ENCODE measurements around the gene KCTD2.

The KCTD2 gene

DNA sequence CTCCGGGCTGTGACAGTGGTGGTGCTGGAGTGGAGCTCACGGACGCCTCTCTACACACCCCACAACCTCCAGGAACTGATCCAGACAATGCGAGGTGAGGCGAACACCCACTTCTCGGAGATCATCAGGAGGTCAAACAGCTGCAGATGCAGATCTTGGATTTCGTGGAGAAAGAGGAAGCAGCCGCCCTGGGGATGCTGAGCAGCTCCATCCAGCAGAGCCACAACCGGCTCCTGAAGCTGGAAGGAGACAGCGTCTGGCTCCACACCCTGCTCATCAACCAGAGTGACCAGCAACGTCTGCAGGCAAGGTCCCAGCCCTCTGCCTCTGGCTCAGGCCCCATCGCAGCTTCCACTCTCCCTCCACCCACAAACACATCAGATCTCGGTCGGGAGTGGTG, 27.5 kb downstream of the KCTD2 start:
- Histone ChIP-seq H3K36me3 (no peaks in the 10 kb centered on the region), H3K4me3 (ENCODE audit: low read depth, low read length) (no peak overlapping the region), H3K4me1 (peaks cover 11% of the 10 kb centered on the region), H3K27me3 (no peaks in the 10 kb centered on the region), H3K9me3 (no peaks in the 10 kb centered on the region)
- no peak for TF ChIP-seq CTCF (IDR thresholded peaks at IDR 0.05; ENCODE audit: low read depth, low read length)
- no peak for DNase-seq

DNA sequence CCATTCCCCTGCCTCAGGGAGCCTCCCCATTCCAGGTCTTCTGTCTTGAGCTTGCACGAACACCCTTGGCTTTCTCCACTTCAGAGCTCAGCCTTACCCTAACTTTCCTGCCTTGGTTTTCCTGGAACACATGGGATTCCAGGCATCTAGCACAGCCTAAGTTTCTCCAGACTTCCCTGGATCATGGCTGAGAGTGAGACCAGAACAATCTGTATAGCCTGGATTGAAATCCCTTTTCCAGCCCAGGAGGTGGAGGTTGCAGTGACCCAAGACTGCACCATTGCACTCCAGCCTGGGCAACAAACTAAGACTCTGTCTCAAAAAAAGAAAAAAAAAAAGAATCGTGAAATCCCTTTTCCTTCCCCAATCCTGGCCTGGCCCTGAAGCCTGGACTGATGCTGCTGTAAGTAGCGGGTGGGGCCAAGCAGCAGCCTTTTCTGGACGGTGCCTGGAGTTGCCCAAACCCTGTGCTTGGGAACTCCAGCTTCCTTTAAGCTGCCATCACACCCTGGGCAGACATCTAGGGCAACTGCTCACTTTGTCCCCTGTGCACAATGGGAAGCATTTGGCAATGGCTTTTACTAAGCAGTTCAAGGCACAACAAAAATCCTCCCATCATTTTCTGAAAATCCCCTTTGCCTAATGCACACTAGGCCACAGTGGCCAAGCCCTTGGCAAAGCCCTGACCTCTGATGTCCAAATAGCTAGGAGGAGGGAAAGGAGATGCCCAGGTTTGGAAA, 28.7 kb downstream of the KCTD2 start:
- Histone ChIP-seq H3K36me3 (no peaks in the 10 kb centered on the region), H3K4me3 (ENCODE audit: low read depth, low read length) (no peak overlapping the region), H3K9me3 (no peaks in the 10 kb centered on the region), H3K4me1 (peaks cover 11% of the 10 kb centered on the region), H3K27me3 (no peaks in the 10 kb centered on the region)
- DNase-seq = no peak
- TF ChIP-seq CTCF (IDR thresholded peaks at IDR 0.05; ENCODE audit: low read depth, low read length) = no peak

GRCh38 chr17:75077072-75077495, 30.1 kb downstream of the KCTD2 start:
- H3K4me3 ChIP-seq (ENCODE audit: low read depth, low read length) = no peak overlapping the region
- H3K4me1 ChIP-seq = peaks cover 11% of the 10 kb centered on the region
- DNase-seq = no peak
- no peak for TF ChIP-seq CTCF (IDR thresholded peaks at IDR 0.05; ENCODE audit: low read depth, low read length)
- H3K27me3 ChIP-seq = no peaks in the 10 kb centered on the region
- H3K36me3 ChIP-seq = no peaks in the 10 kb centered on the region
- no peaks in the 10 kb centered on the region for H3K9me3 ChIP-seq

DNA sequence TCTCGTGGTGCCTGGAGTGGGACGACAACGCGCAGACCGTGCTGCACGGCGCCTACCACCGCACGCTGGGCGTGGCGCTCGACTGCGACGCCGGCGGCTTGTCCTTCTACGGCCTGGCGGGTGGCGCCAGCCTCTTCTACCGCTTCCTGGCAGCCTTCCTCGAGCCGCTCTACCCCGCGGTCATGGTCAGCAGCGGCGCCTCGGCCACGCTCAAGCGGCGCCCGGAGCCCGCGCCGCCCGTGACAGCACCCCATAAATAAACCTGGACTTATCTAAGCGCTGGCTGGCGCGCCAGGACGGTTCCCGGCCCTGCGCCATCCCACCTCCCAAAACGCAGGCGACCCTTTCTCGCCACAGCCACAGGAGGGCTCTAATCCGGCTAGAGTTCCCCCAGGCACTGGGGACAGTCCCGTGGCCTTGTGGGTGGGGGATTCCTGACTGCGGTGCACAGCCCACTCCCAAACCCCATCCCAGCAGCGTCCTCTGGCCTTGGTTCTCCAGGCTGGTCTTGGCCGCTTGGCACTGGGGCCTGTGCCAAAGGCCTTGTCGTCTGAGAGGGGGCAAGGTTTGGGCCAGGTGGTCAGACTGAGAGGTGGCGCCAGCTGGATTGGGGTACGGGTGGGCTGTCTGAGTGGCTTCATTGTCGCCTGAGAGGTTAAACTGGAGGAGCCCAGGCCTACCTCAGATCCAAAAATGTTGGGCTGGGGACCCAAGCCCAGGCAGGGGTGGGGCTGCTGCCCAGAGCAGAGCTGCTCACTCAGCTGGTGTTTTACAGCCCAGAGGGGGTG, 30.7 kb downstream of the KCTD2 start:
- Histone ChIP-seq H3K4me3 (ENCODE audit: low read depth, low read length) (no peak overlapping the region), H3K9me3 (no peaks in the 10 kb centered on the region), H3K36me3 (no peaks in the 10 kb centered on the region), H3K27me3 (no peaks in the 10 kb centered on the region), H3K4me1 (peaks cover 11% of the 10 kb centered on the region)
- no peak for TF ChIP-seq CTCF (IDR thresholded peaks at IDR 0.05; ENCODE audit: low read depth, low read length)
- DNase-seq = no peak

GRCh38 chr17:75078284-75079022, 31.4 kb downstream of the KCTD2 start:
- no peak for TF ChIP-seq CTCF (IDR thresholded peaks at IDR 0.05; ENCODE audit: low read depth, low read length)
- Histone ChIP-seq H3K27me3 (no peaks in the 10 kb centered on the region), H3K9me3 (no peaks in the 10 kb centered on the region), H3K4me3 (ENCODE audit: low read depth, low read length) (no peak overlapping the region), H3K4me1 (peaks cover 11% of the 10 kb centered on the region), H3K36me3 (no peaks in the 10 kb centered on the region)
- DNase-seq = no peak

Data from BE2C (cell line).